Lung (tissue), 16 donors: ENCODE measurements around the gene IFI6. TPM values are rescaled to one million over a fixed set of nuclear protein-coding genes. Genes with fewer than 3 reads are reported as not detected.

Experiments used
- ATAC-seq: fragments of 200-7000 bp; cut with Tn5 transposase; one replicate; pipeline ENCODE4 v1.9.1; 2020; ENCODE audit warnings: moderate number of reproducible peaks; ENCODE audit not compliant: insufficient read depth, low FRiP score
- DNase-seq, 3 donors: peaks; one replicate each; pipeline ENCODE4 v3.0.0-alpha.2; 2013 to 2017
- H3K27ac ChIP-seq, 2 donors: one replicate each; pipeline ENCODE4 v1.5.1; 2013; ENCODE audit warnings: mild to moderate bottlenecking in 2 of 2, moderate library complexity in 2 of 2, control low read depth in 1 of 2, inconsistent platforms in 1 of 2, low read depth in 1 of 2, low read length in 1 of 2
- H3K27me3 ChIP-seq, 3 donors: one replicate each; pipeline ENCODE4 v1.5.1; 2013; ENCODE audit warnings: low read length in 2 of 3; ENCODE audit not compliant: control insufficient read depth in 3 of 3, insufficient read depth in 3 of 3
- H3K36me3 ChIP-seq, 4 donors: one replicate each; pipeline ENCODE4 v1.5.1; 2013; ENCODE audit warnings: low read length in 4 of 4, mild to moderate bottlenecking in 1 of 4, moderate library complexity in 1 of 4; ENCODE audit not compliant: control insufficient read depth in 4 of 4, insufficient read depth in 4 of 4
- H3K4me1 ChIP-seq, 5 donors: one replicate each; pipeline ENCODE4 v1.5.1; 2013; ENCODE audit warnings: low read length in 5 of 5, mild to moderate bottlenecking in 2 of 5, moderate library complexity in 1 of 5; ENCODE audit not compliant: control insufficient read depth in 5 of 5, insufficient read depth in 5 of 5
- H3K4me3 ChIP-seq: one replicate; pipeline ENCODE4 v1.5.1; 2013; ENCODE audit warnings: mild to moderate bottlenecking, control low read depth, moderate library complexity
- H3K9ac ChIP-seq, 2 donors: one replicate each; pipeline ENCODE4 v1.5.1; 2013; ENCODE audit warnings: low read length in 2 of 2, control low read depth in 1 of 2; ENCODE audit not compliant: insufficient read depth in 1 of 2
- H3K9me3 ChIP-seq, 4 donors: one replicate each; pipeline ENCODE4 v1.5.1; 2013; ENCODE audit warnings: low read length in 3 of 4, mild to moderate bottlenecking in 1 of 4, moderate library complexity in 1 of 4; ENCODE audit not compliant: control insufficient read depth in 4 of 4, insufficient read depth in 3 of 4
- CTCF ChIP-seq: IDR thresholded peaks from 2 replicates; pipeline ENCODE4 v1.5.1; 2012; ENCODE audit warnings: mild to moderate bottlenecking; ENCODE audit errors: control extremely low read depth, extremely low read depth
- WGBS, 2 donors: extraction: QIAGEN DNeasy Blood & Tissue Kit; methylation state at CpG; one replicate each; pipeline ENCODE4 v1.1.7; 2013; 5-methylcytosine and 5-hydroxymethylcytosine counted together
- long read RNA-seq, 5 donors: transcript quantifications; one replicate each; lab custom pipeline, GENCODE V29; 2026
- polyA plus RNA-seq, 2 donors: library from polyadenylated mRNA; stranded (reverse); fragments of 200-250 nt; gene quantifications; one replicate each; pipeline ENCODE4 v1.2.1, GENCODE V29; 2013
- total RNA-seq, 2 donors: library from RNA; depleted of rRNA in 1 of 2; stranded (reverse); fragments of >200 nt in 1 of 2; gene quantifications; one replicate each; pipeline ENCODE4 v1.2.1, GENCODE V29; 2014 to 2021
- donor health status: control.
- donor health status: control.
- donor health status: Bipolar disorder and iron deficiency.
- donor health status: healthy.
- donor health status: DM: yes; HTN: yes; CAD: no.

IFI6 gene
- total RNA-seq (100 to 1,000 TPM in 1 of 2 donors, 10 to 100 TPM in 1; 36.0 to 129 TPM), polyA plus RNA-seq (100 to 1,000 TPM; 110 to 383 TPM)
- long read RNA-seq, donor 1, transcript IFI6-202 (5 exons, 841 nt): major isoform, 28 of 126 reads
- long read RNA-seq, donor 1, partial matches to known transcripts: 71 of 126 reads
- long read RNA-seq, donor 1, other reads (novel, unspliced or antisense): 24 of 126 reads
- long read RNA-seq, donor 2, transcript IFI6-203 (5 exons, 828 nt): minor isoform, 6 of 51 reads
- long read RNA-seq, donor 2, transcript IFI6-202 (5 exons, 841 nt): major isoform, 13 of 51 reads
- long read RNA-seq, donor 2, partial matches to known transcripts: 32 of 51 reads
- long read RNA-seq, donor 2, other reads (novel, unspliced or antisense): 0 of 51 reads
- long read RNA-seq, donor 3, transcript IFI6-202 (5 exons, 841 nt): major isoform, 18 of 66 reads
- long read RNA-seq, donor 3, partial matches to known transcripts: 44 of 66 reads
- long read RNA-seq, donor 3, other reads (novel, unspliced or antisense): 0 of 66 reads
- long read RNA-seq, donor 4, transcript IFI6-202 (5 exons, 841 nt): major isoform, 8 of 9 reads
- long read RNA-seq, donor 4, partial matches to known transcripts: 0 of 9 reads
- long read RNA-seq, donor 4, other reads (novel, unspliced or antisense): 0 of 9 reads
- long read RNA-seq, donor 5, transcript IFI6-202 (5 exons, 841 nt): major isoform, 32 of 108 reads
- long read RNA-seq, donor 5, partial matches to known transcripts: 71 of 108 reads
- long read RNA-seq, donor 5, other reads (novel, unspliced or antisense): 0 of 108 reads

- DNase-seq: peak; percentile 97 to 99 (median 99)
- Histone ChIP-seq H3K4me1 (peaks cover 0 to 18% (median 10%) of the 10 kb centered on the region in 5 donors), H3K9ac (peak within 1 kb of the TSS; percentile 29 to 93), H3K27ac (peak within 1 kb of the TSS; percentile 82 to 94), H3K36me3 (no peaks in the 10 kb centered on the region), H3K9me3 (no peaks in the 10 kb centered on the region), H3K27me3 (no peaks in the 10 kb centered on the region), H3K4me3 (peak within 1 kb of the TSS; percentile 68)
- peak; percentile 24 for TF ChIP-seq CTCF
- ATAC-seq: peak; percentile 94
- WGBS, 2 donors: 0% methylated on average over 10 of the region's 10 CpGs
Measured at GRCh38 chr1:27671964-27672749, at the start of gene IFI6. Gene IFI6 (minus strand): TSS chr1:27672192. CDS start chr1:27669314, 2,878 bp downstream.

GRCh38 chr1:27719286-27720251 is 47.6 kb upstream of the IFI6 start:
- Histone ChIP-seq H3K9me3 (no peaks in the 10 kb centered on the region), H3K4me3 (no peak overlapping the region), H3K9ac (no peak overlapping the region), H3K27ac (no peak overlapping the region), H3K27me3 (no peaks in the 10 kb centered on the region), H3K36me3 (no peaks in the 10 kb centered on the region), H3K4me1 (no peaks in the 10 kb centered on the region)
- peak in 2 of 3 donors; percentile 9 for DNase-seq
- TF ChIP-seq CTCF: no peak
- ATAC-seq: no peak
- 66 to 72% methylated on average over 5 of the region's 5 CpGs for WGBS, 2 donors

- Histone ChIP-seq H3K4me3 (no peak overlapping the region), H3K27me3 (no peaks in the 10 kb centered on the region), H3K36me3 (no peaks in the 10 kb centered on the region), H3K27ac (no peak overlapping the region), H3K4me1 (no peaks in the 10 kb centered on the region), H3K9ac (no peak overlapping the region), H3K9me3 (no peaks in the 10 kb centered on the region)
- no peak for TF ChIP-seq CTCF
- ATAC-seq (no peak), DNase-seq (no peak)
- WGBS, 2 donors: 69 to 72% methylated on average over 2 of the region's 2 CpGs
Measured at GRCh38 chr1:27716262-27716895, 44.4 kb upstream of the IFI6 start.
